Measurements from ENCODE around the gene MAMSTR.
A peak's percentile ranks its signal among the peaks of the same experiment; 100 is the strongest.
"Not testable (repeated sequence)": the region's sequence is repeated elsewhere in the genome, so short reads cannot be mapped to it uniquely, and the experiment has no call there.

The MAMSTR gene

GRCh38 chr19:48702701-48703100, 16.8 kb downstream of the MAMSTR start:
- DNase-seq (ENCODE audit: low read depth, low spot score), result no peak
- WGBS (ENCODE audit: insufficient coverage, insufficient read length), result no CpG with 5 or more reads among the region's 13 CpGs
- Histone ChIP-seq H3K4me3 (ENCODE audit: low read length) (no peak overlapping the region), H3K27me3 (ENCODE audit: control insufficient read depth, insufficient read depth, low read length) (no peaks in the 10 kb centered on the region), H3K27ac (ENCODE audit: low read length) (no peak overlapping the region), H3K9me3 (ENCODE audit: control insufficient read depth, insufficient read depth, low read length) (no peaks in the 10 kb centered on the region), H3K36me3 (ENCODE audit: control insufficient read depth, insufficient read depth, low read length) (0 out of 2 replicates have a peak, but pooled peaks cover 4% of the 10 kb centered on the region), H3K4me1 (ENCODE audit: control insufficient read depth, insufficient read depth, low read length) (no peaks in the 10 kb centered on the region)

- no peak overlapping the region for H3K27ac ChIP-seq (ENCODE audit: low read length)
- DNase-seq (ENCODE audit: low read depth, low spot score), result no peak
These were observed 21.5 kb downstream of the MAMSTR start for GRCh38 chr19:48698046-48698445.

DNA sequence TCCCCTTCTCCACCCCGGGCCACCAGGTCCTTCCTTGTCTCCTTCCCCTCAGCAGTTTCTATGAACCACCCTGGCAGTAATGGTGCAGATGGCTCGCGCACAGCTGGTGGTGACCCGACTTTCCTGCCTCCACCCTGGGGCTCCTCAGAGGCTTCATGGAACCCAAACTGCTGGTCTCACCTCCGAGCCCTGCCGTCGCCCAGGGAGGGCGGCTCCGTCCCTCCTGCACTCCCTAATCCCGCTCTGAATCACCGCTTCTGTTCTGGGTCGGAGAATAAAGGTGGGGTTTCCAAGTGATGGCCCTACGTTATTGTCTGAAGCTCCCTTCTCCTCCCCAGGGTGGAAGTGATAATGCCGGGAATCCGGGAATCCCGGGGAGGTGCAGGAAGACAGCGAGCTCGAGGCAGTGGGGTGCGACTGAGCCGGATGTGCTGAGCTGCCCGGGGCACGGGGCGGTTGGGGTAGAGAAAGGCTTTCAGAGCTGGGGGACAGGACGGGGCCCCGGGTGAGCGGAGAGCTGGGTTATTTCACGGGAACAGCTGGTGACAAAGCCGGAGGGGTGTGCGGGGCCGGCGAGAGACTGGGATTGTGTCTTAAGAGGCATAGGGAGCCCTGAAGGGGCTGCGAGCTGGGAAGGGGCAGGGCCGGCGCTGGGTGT, 23.0 kb downstream of the MAMSTR start:
- Histone ChIP-seq H3K27me3 (ENCODE audit: control insufficient read depth, insufficient read depth, low read length) (no peaks in the 10 kb centered on the region), H3K4me1 (ENCODE audit: control insufficient read depth, insufficient read depth, low read length) (no peaks in the 10 kb centered on the region), H3K9me3 (ENCODE audit: control insufficient read depth, insufficient read depth, low read length) (no peaks in the 10 kb centered on the region), H3K36me3 (ENCODE audit: control insufficient read depth, insufficient read depth, low read length) (no peaks in the 10 kb centered on the region), H3K4me3 (ENCODE audit: low read length) (peak overlapping the region; percentile 52; the same call in 1 of the 2 replicates), H3K27ac (ENCODE audit: low read length) (no peak overlapping the region)
- no CpG with 5 or more reads among the region's 34 CpGs for WGBS (ENCODE audit: insufficient coverage, insufficient read length)
- DNase-seq (ENCODE audit: low read depth, low spot score), result no peak

More at GRCh38 chr19:48698046-48698445, 21.5 kb downstream of the MAMSTR start:
- no peaks in the 10 kb centered on the region for H3K9me3 ChIP-seq (ENCODE audit: control insufficient read depth, insufficient read depth, low read length)
- no peaks in the 10 kb centered on the region for H3K27me3 ChIP-seq (ENCODE audit: control insufficient read depth, insufficient read depth, low read length)
- H3K4me3 ChIP-seq (ENCODE audit: low read length), result no peak overlapping the region
- no peaks in the 10 kb centered on the region for H3K4me1 ChIP-seq (ENCODE audit: control insufficient read depth, insufficient read depth, low read length)
- no CpG with 5 or more reads among the region's 4 CpGs for WGBS (ENCODE audit: insufficient coverage, insufficient read length)
- no peaks in the 10 kb centered on the region for H3K36me3 ChIP-seq (ENCODE audit: control insufficient read depth, insufficient read depth, low read length)

DNA sequence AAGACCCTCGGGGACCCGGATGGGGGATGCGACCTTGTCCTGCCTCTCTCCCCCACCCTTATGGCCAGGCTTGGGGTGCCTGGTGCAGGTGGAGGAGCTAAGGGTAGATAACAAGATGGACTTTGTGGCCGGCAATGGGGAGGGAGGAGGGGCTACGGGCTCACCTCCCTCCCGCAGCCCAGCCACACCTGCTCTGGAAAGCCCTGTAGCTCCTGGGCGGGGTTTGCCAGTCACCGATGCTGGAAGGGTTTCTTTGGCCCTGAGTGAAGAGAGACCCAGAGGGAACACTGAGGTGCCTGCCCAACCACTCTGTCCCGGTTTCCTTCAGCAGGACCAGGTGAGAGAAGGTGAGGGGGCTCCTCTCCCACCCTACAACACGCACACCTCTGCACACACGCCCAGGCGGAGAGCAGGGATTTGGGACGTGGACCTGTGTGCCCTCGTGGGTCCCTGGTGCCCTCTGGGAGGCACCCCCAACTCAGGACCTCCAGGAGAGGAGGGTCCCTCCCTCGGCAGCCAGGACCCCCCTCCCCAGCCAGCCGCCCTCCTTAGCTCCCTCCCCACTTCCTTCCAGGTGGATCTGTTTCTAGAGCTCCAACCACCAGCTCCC, 23.7 kb downstream of the MAMSTR start, which contains the start of gene FUT2:
TSS of gene FUT2 (plus strand) at position 229 of the 610 bp plus-strand sequence. CDS start 6,986 bp downstream, outside the sequence.
- DNase-seq (ENCODE audit: low read depth, low spot score), result no peak
- peak within 1 kb of the TSS; percentile 52 for H3K4me3 ChIP-seq (ENCODE audit: low read length)
- no peaks in the 10 kb centered on the region for H3K27me3 ChIP-seq (ENCODE audit: control insufficient read depth, insufficient read depth, low read length)
- H3K4me1 ChIP-seq (ENCODE audit: control insufficient read depth, insufficient read depth, low read length), result no peaks in the 10 kb centered on the region
- WGBS (ENCODE audit: insufficient coverage, insufficient read length), result no CpG with 5 or more reads among the region's 16 CpGs
- no peaks in the 10 kb centered on the region for H3K9me3 ChIP-seq (ENCODE audit: control insufficient read depth, insufficient read depth, low read length)
- no peak within 1 kb of the TSS for H3K27ac ChIP-seq (ENCODE audit: low read length)
- H3K36me3 ChIP-seq (ENCODE audit: control insufficient read depth, insufficient read depth, low read length), result no peaks in the 10 kb centered on the region

GRCh38 chr19:48693629-48694028, 25.9 kb downstream of the MAMSTR start:
- not testable (repeated sequence) for H3K4me1 ChIP-seq (ENCODE audit: control insufficient read depth, insufficient read depth, low read length); H3K27me3 ChIP-seq (ENCODE audit: control insufficient read depth, insufficient read depth, low read length); H3K4me3 ChIP-seq (ENCODE audit: low read length); H3K9me3 ChIP-seq (ENCODE audit: control insufficient read depth, insufficient read depth, low read length); H3K36me3 ChIP-seq (ENCODE audit: control insufficient read depth, insufficient read depth, low read length); DNase-seq (ENCODE audit: low read depth, low spot score); H3K27ac ChIP-seq (ENCODE audit: low read length)
- WGBS (ENCODE audit: insufficient coverage, insufficient read length), result no CpG with 5 or more reads among the region's 9 CpGs

DNA sequence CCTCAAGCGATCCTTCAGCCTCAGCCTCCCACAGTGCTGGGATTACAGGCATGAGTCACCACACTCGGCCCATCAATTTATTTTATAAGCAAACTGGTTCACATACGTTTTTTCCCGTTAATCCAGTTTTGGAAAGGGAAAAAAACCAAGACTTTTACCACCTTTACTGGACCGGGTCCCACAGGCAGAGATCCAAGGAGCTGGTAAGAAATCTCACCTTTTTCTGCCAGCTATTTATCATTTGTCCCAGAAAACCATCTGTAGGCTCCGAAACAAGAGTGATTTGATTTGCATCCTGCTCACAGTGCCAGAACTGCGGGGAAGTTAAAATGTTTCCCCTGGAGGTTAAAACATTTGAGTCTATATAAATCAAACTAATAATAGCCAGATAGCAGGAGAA, 30.1 kb downstream of the MAMSTR start:
- no peak overlapping the region for H3K4me3 ChIP-seq (ENCODE audit: low read length)
- no peak for DNase-seq (ENCODE audit: low read depth, low spot score)
- H3K27ac ChIP-seq (ENCODE audit: low read length), result no peak overlapping the region
- H3K36me3 ChIP-seq (ENCODE audit: control insufficient read depth, insufficient read depth, low read length), result no peaks in the 10 kb centered on the region
- no peaks in the 10 kb centered on the region for H3K9me3 ChIP-seq (ENCODE audit: control insufficient read depth, insufficient read depth, low read length)
- H3K27me3 ChIP-seq (ENCODE audit: control insufficient read depth, insufficient read depth, low read length), result no peaks in the 10 kb centered on the region
- no CpG with 5 or more reads among the region's 7 CpGs for WGBS (ENCODE audit: insufficient coverage, insufficient read length)
- H3K4me1 ChIP-seq (ENCODE audit: control insufficient read depth, insufficient read depth, low read length), result no peaks in the 10 kb centered on the region

DNA sequence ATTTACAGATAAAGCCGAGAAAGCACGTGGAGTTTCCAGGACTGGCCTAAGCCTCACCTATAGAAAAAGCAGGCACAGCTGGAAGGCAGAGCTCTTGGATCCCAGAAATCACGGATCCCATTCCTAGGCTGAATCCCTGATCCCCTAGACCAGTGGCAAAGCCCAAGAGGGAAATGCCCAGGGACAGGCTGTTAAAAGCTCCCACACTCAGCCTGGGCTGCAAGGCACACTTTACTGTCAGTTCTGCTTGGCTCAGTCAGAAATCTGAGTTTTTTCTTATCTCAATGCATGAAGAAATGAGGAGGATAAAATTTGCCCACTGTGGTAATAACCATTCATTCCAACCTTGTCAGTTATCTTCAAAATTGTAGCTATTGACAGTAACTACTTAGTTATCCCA, 31.7 kb downstream of the MAMSTR start:
- Histone ChIP-seq H3K4me3 (ENCODE audit: low read length) (no peak overlapping the region), H3K9me3 (ENCODE audit: control insufficient read depth, insufficient read depth, low read length) (no peaks in the 10 kb centered on the region), H3K27ac (ENCODE audit: low read length) (no peak overlapping the region), H3K36me3 (ENCODE audit: control insufficient read depth, insufficient read depth, low read length) (no peaks in the 10 kb centered on the region), H3K27me3 (ENCODE audit: control insufficient read depth, insufficient read depth, low read length) (no peaks in the 10 kb centered on the region), H3K4me1 (ENCODE audit: control insufficient read depth, insufficient read depth, low read length) (no peaks in the 10 kb centered on the region)
- no CpG with 5 or more reads among the region's 3 CpGs for WGBS (ENCODE audit: insufficient coverage, insufficient read length)
- DNase-seq (ENCODE audit: low read depth, low spot score), result no peak

GRCh38 chr19:48686637-48687036, 32.9 kb downstream of the MAMSTR start:
- no CpG with 5 or more reads among the region's 7 CpGs for WGBS (ENCODE audit: insufficient coverage, insufficient read length)
- DNase-seq (ENCODE audit: low read depth, low spot score); H3K27me3 ChIP-seq (ENCODE audit: control insufficient read depth, insufficient read depth, low read length); H3K4me3 ChIP-seq (ENCODE audit: low read length); H3K27ac ChIP-seq (ENCODE audit: low read length); H3K36me3 ChIP-seq (ENCODE audit: control insufficient read depth, insufficient read depth, low read length); H3K9me3 ChIP-seq (ENCODE audit: control insufficient read depth, insufficient read depth, low read length); H3K4me1 ChIP-seq (ENCODE audit: control insufficient read depth, insufficient read depth, low read length): not testable (repeated sequence)

DNA sequence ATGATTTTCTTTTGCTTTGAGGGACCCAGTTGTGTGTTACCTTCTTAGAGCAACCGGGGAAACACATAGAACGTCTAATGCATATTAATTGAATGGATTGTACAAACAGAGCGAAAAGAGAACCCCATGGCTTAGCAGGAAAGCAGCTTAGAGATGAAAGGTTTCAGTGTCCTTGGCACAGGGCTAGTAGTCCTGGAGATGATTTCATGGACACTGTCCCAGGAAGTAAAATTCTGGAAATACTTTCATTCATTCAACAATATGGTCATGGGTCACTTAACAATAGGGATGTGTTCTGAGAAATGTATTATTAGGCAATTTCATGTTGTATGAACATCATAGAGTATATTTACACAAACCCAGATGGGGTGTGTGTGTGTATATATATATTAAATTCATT, 33.4 kb downstream of the MAMSTR start:
- H3K27ac ChIP-seq (ENCODE audit: low read length), result no peak overlapping the region
- no peaks in the 10 kb centered on the region for H3K36me3 ChIP-seq (ENCODE audit: control insufficient read depth, insufficient read depth, low read length)
- no peaks in the 10 kb centered on the region for H3K4me1 ChIP-seq (ENCODE audit: control insufficient read depth, insufficient read depth, low read length)
- H3K27me3 ChIP-seq (ENCODE audit: control insufficient read depth, insufficient read depth, low read length), result no peaks in the 10 kb centered on the region
- H3K9me3 ChIP-seq (ENCODE audit: control insufficient read depth, insufficient read depth, low read length), result no peaks in the 10 kb centered on the region
- no peak overlapping the region for H3K4me3 ChIP-seq (ENCODE audit: low read length)
- DNase-seq (ENCODE audit: low read depth, low spot score), result no peak
- WGBS (ENCODE audit: insufficient coverage, insufficient read length), result no CpG with 5 or more reads among the region's 3 CpGs

DNA sequence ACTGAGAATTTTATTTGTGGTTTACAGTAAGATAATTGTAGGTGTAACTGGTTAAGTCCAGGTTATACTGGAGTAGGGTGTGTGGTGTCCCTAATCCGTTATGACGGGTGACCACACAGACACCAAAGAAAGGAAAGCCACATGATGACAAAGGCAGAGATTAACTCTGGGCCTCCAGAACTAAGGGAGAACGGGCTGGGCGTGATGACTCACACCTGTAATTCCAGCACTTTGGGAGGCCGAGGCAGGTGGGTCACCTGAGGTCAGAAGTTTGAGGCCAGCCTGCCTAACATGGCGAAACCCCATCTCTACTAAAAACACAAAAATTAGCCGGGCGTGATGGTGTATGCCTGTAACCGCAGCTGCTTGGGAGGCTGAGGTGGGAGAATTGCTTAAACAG, 33.9 kb downstream of the MAMSTR start:
- Histone ChIP-seq H3K4me1 (ENCODE audit: control insufficient read depth, insufficient read depth, low read length) (no peaks in the 10 kb centered on the region), H3K27me3 (ENCODE audit: control insufficient read depth, insufficient read depth, low read length) (no peaks in the 10 kb centered on the region), H3K9me3 (ENCODE audit: control insufficient read depth, insufficient read depth, low read length) (no peaks in the 10 kb centered on the region), H3K36me3 (ENCODE audit: control insufficient read depth, insufficient read depth, low read length) (no peaks in the 10 kb centered on the region), H3K4me3 (ENCODE audit: low read length) (no peak overlapping the region), H3K27ac (ENCODE audit: low read length) (no peak overlapping the region)
- no CpG with 5 or more reads among the region's 9 CpGs for WGBS (ENCODE audit: insufficient coverage, insufficient read length)
- DNase-seq (ENCODE audit: low read depth, low spot score), result no peak

- DNase-seq (ENCODE audit: low read depth, low spot score), result no peak
- no CpG with 5 or more reads among the region's 11 CpGs for WGBS (ENCODE audit: insufficient coverage, insufficient read length)
- Histone ChIP-seq H3K36me3 (ENCODE audit: control insufficient read depth, insufficient read depth, low read length) (no peaks in the 10 kb centered on the region), H3K27me3 (ENCODE audit: control insufficient read depth, insufficient read depth, low read length) (no peaks in the 10 kb centered on the region), H3K4me1 (ENCODE audit: control insufficient read depth, insufficient read depth, low read length) (no peaks in the 10 kb centered on the region), H3K9me3 (ENCODE audit: control insufficient read depth, insufficient read depth, low read length) (no peaks in the 10 kb centered on the region), H3K27ac (ENCODE audit: low read length) (no peak overlapping the region), H3K4me3 (ENCODE audit: low read length) (no peak overlapping the region)
These were observed 36.2 kb downstream of the MAMSTR start for GRCh38 chr19:48683349-48683748.
